SK-N-SH (cell line): ENCODE results near the gene MEIS1. TPM values are rescaled to one million over a fixed set of nuclear protein-coding genes. Genes with fewer than 3 reads are reported as not detected.

Experiments used
- CTCF ChIA-PET: fragments of 300-600, 350-600 bp; formaldehyde crosslinking; extraction: SDS; loops from one replicate; lab custom pipeline; 2021; lab: Yijun Ruan, JAX
- POLR2A ChIA-PET: fragments of 350-600 bp; sonication (Branson Sonifier 250); formaldehyde crosslinking; extraction: SDS; loops from one replicate; lab custom pipeline; 2020; ENCODE audit warnings: antibody characterized with exemption, inconsistent platforms; lab: Yijun Ruan, JAX
- DNase-seq: peaks from one replicate; pipeline ENCODE4 v3.0.0; 2012
- H2AFZ ChIP-seq: fragments of 200-600 bp; sonication (generic); 2 replicates; pipeline ENCODE4 v1.8.1; 2016; ENCODE audit warnings: antibody characterized with exemption, mild to moderate bottlenecking, low read depth
- H3F3A ChIP-seq: fragments of 200-600 bp; sonication (generic); replicated peaks from 2 replicates; pipeline ENCODE3; 2016; ENCODE audit warnings: antibody characterized with exemption, mild to moderate bottlenecking; ENCODE audit not compliant: insufficient read depth
- H3K27ac ChIP-seq, 2 experiments: fragments of 200-500 bp in 1 of 2; fragments of 200-600 bp in 1 of 2; sonication (Bioruptor generic) in 1 of 2; sonication (generic), shearing (Covaris generic) in 1 of 2; 2 replicates each; pipeline versions ENCODE4 v1.5.1 to v1.6.1; 2014 to 2016; ENCODE audit warnings: low read depth in 2 of 2, inconsistent platforms in 1 of 2, low read length in 1 of 2, mild to moderate bottlenecking in 1 of 2, mixed read lengths in 1 of 2
- H3K27me3 ChIP-seq: fragments of 200-600 bp; sonication (generic), shearing (Covaris generic); 2 replicates; pipeline ENCODE4 v1.6.1; 2016; ENCODE audit warnings: mixed run types; ENCODE audit not compliant: insufficient read depth
- H3K36me3 ChIP-seq, 2 experiments: fragments of 200-500 bp in 1 of 2; fragments of 200-600 bp in 1 of 2; sonication (Bioruptor generic) in 1 of 2; sonication (generic) in 1 of 2; replicated peaks in 1 of 2; 2 replicates each; pipeline versions ENCODE3 to v1.5.1; 2014 to 2016; ENCODE audit warnings: low read length in 1 of 2, mild to moderate bottlenecking in 1 of 2; ENCODE audit not compliant: insufficient read depth in 2 of 2, control insufficient read depth in 1 of 2
- H3K4me1 ChIP-seq, 2 experiments: fragments of 200-500 bp in 1 of 2; fragments of 200-600 bp in 1 of 2; sonication (Bioruptor generic) in 1 of 2; sonication (generic), shearing (Covaris generic) in 1 of 2; 2 replicates each; pipeline versions ENCODE4 v1.5.1 to v1.6.1; 2014 to 2016; ENCODE audit warnings: low read depth in 1 of 2, low read length in 1 of 2, mixed run types in 1 of 2; ENCODE audit not compliant: insufficient read depth in 2 of 2, control insufficient read depth in 1 of 2
- H3K4me2 ChIP-seq: fragments of 200-600 bp; sonication (generic), shearing (Covaris generic); 2 replicates; pipeline ENCODE4 v1.6.1; 2017; ENCODE audit warnings: mixed run types
- H3K4me3 ChIP-seq, 2 experiments: fragments of 200-500 bp in 1 of 2; fragments of 200-600 bp in 1 of 2; sonication (Bioruptor generic) in 1 of 2; sonication (generic), shearing (Covaris generic) in 1 of 2; 2 replicates each; pipeline versions ENCODE4 v1.5.1 to v1.8.1; 2014 to 2016; ENCODE audit warnings: low read depth in 2 of 2, inconsistent platforms in 1 of 2, low read length in 1 of 2, mild to moderate bottlenecking in 1 of 2, mixed read lengths in 1 of 2, moderate library complexity in 1 of 2
- H3K79me2 ChIP-seq: fragments of 200-600 bp; sonication (generic); 2 replicates; pipeline ENCODE4 v1.8.1; 2017; ENCODE audit warnings: mild to moderate bottlenecking; ENCODE audit not compliant: insufficient read depth
- H3K9ac ChIP-seq: fragments of 200-600 bp; sonication (generic); 2 replicates; pipeline ENCODE4 v1.6.1; 2017; ENCODE audit warnings: mixed run types
- H3K9me2 ChIP-seq: fragments of 200-600 bp; sonication (generic); 2 replicates; pipeline ENCODE4 v1.6.1; 2017; ENCODE audit warnings: mixed run types
- H3K9me3 ChIP-seq: fragments of 200-600 bp; sonication (generic); 2 replicates; pipeline ENCODE4 v1.6.1; 2017; ENCODE audit warnings: mixed run types, mild to moderate bottlenecking, moderate library complexity
- H4K20me1 ChIP-seq: fragments of 200-600 bp; sonication (generic); 2 replicates; pipeline ENCODE4 v1.6.1; 2017; ENCODE audit warnings: mild to moderate bottlenecking, mixed run types; ENCODE audit not compliant: insufficient read depth
- CTCF ChIP-seq: fragments of 200-600 bp; sonication (generic); IDR thresholded peaks from 2 replicates; pipeline ENCODE4 v1.6.1; 2017; ENCODE audit warnings: antibody characterized with exemption, mild to moderate bottlenecking, moderate library complexity
- EZH2phosphoT487 ChIP-seq: fragments of 200-600 bp; sonication (generic); IDR thresholded peaks from 2 replicates; pipeline ENCODE4 v1.6.1; 2017; ENCODE audit warnings: low read depth, mixed run types, mild to moderate bottlenecking, antibody characterized with exemption, moderate library complexity, borderline replicate concordance
- FOSL2 ChIP-seq: IDR thresholded peaks from 2 replicates; pipeline ENCODE4 v1.4.0; 2012; ENCODE audit warnings: low read depth, mild to moderate bottlenecking, moderate library complexity, borderline replicate concordance
- FOXJ3 ChIP-seq: sonication (generic); formaldehyde crosslinking; IDR thresholded peaks from 2 replicates; pipeline ENCODE4 v1.5.1; 2020; ENCODE audit warnings: mild to moderate bottlenecking, missing genetic modification reagents
- FOXM1 ChIP-seq: IDR thresholded peaks from 2 replicates; pipeline ENCODE4 v1.4.0; 2012; ENCODE audit warnings: low read depth, mild to moderate bottlenecking
- GABPA ChIP-seq: IDR thresholded peaks from 2 replicates; pipeline ENCODE4 v1.4.0; 2012; ENCODE audit warnings: low read depth, mild to moderate bottlenecking
- GATA2 ChIP-seq: sonication (generic); formaldehyde crosslinking; IDR thresholded peaks from 2 replicates; pipeline ENCODE4 v1.5.0; 2020; ENCODE audit warnings: mild to moderate bottlenecking, missing genetic modification reagents
- MAX ChIP-seq: IDR thresholded peaks from 2 replicates; pipeline ENCODE4 v1.4.0; 2012; ENCODE audit warnings: low read depth
- MEF2A ChIP-seq: IDR thresholded peaks from 2 replicates; pipeline ENCODE4 v1.4.0; 2012; ENCODE audit warnings: low read depth, borderline replicate concordance
- MXI1 ChIP-seq: IDR thresholded peaks from 2 replicates; pipeline ENCODE4 v1.6.1; 2012; ENCODE audit warnings: mild to moderate bottlenecking, low read depth, low read length, improper control_type of control experiment
- NFIC ChIP-seq: IDR thresholded peaks from 2 replicates; pipeline ENCODE4 v1.4.0; 2012; ENCODE audit warnings: borderline replicate concordance
- PBX3 ChIP-seq: IDR thresholded peaks from 2 replicates; pipeline ENCODE4; 2012
- RAD21 ChIP-seq: IDR thresholded peaks from 2 replicates; pipeline ENCODE4 v1.6.1; 2012; ENCODE audit warnings: mild to moderate bottlenecking, low read length
- RFX5 ChIP-seq: IDR thresholded peaks from 2 replicates; pipeline ENCODE4 v1.6.1; 2012; ENCODE audit warnings: mild to moderate bottlenecking, improper control_type of control experiment, low read length
- RXRA ChIP-seq: IDR thresholded peaks from 2 replicates; pipeline ENCODE4 v1.4.0; 2012; ENCODE audit warnings: low read depth, mild to moderate bottlenecking, borderline replicate concordance
- SMC3 ChIP-seq: IDR thresholded peaks from 2 replicates; pipeline ENCODE4 v1.6.1; 2012; ENCODE audit warnings: low read depth, low read length, improper control_type of control experiment
- TAF1 ChIP-seq: IDR thresholded peaks from 2 replicates; pipeline ENCODE4 v1.6.1; 2012; ENCODE audit warnings: low read depth, mild to moderate bottlenecking, low read length, moderate library complexity, borderline replicate concordance
- TEAD4 ChIP-seq: IDR thresholded peaks from 2 replicates; pipeline ENCODE4 v1.4.0; 2012; ENCODE audit warnings: mild to moderate bottlenecking, borderline replicate concordance; ENCODE audit not compliant: insufficient read depth
- WGBS: methylation state at CpG from one replicate; pipeline ENCODE4 v1.1.6; 2017; ENCODE audit warnings: low lambda C conversion rate; 5-methylcytosine and 5-hydroxymethylcytosine counted together
- polyA plus RNA-seq, 3 experiments: library from polyadenylated mRNA; depleted of rRNA; stranded (reverse); fragments of >200 nt; gene quantifications; 2 replicates each; pipeline ENCODE4 v1.2.3, GENCODE V29; 2012
- TF ChIP-seq, protein P1 (sequence below): fragments of 150-350 bp; IDR thresholded peaks from 2 replicates; pipeline ENCODE4 v1.6.1; 2016; ENCODE audit warnings: mild to moderate bottlenecking, low read depth, low read length

The MEIS1 gene
- polyA plus RNA-seq, 1 of the 3 experiments (the other 2 are of a cell fraction): 16.9 TPM

GRCh38 chr2:66528974-66529724 is 94.2 kb downstream of the MEIS1 start:
- no peaks in the 10 kb centered on the region for H3K9me2 ChIP-seq
- WGBS: 84% methylated on average over 1 of the region's 1 CpG
- H4K20me1 ChIP-seq: no peaks in the 10 kb centered on the region; the same call in 1 of the 2 replicates
- no peak overlapping the region for H3K4me3 ChIP-seq
- TF ChIP-seq NFIC: no peak
- TF ChIP-seq RFX5: no peak
- no peak for TF ChIP-seq EZH2phosphoT487
- TF ChIP-seq TAF1: no peak
- TF ChIP-seq TEAD4: no peak
- no peak for TF ChIP-seq SMC3
- TF ChIP-seq, all 33 proteins: peak for 0
- ChIA-PET CTCF (no interaction called here), POLR2A (no interaction called here)
- Histone ChIP-seq H3K4me1 (peaks cover 0 to 14% of the 10 kb centered on the region in 2 experiments; a peak in 3 of 4 replicates), H2AFZ (no peak overlapping the region), H3K9me3 (no peaks in the 10 kb centered on the region), H3K79me2 (0 out of 2 replicates have a peak, but pooled peaks cover under 1% of the 10 kb centered on the region), H3K27ac (no peak overlapping the region), H3K4me2 (no peak overlapping the region), H3F3A (peaks cover 3% of the 10 kb centered on the region), H3K9ac (no peak overlapping the region), H3K36me3 (peaks cover 15 to 39% of the 10 kb centered on the region in 2 experiments), H3K27me3 (no peaks in the 10 kb centered on the region)
- DNase-seq: no peak

GRCh38 chr2:66530651-66531050 is 95.7 kb downstream of the MEIS1 start:
- Histone ChIP-seq H3K27me3 (no peaks in the 10 kb centered on the region), H3K4me3 (no peak overlapping the region), H4K20me1 (no peaks in the 10 kb centered on the region; the same call in 1 of the 2 replicates), H3K79me2 (no peaks in the 10 kb centered on the region), H3K27ac (no peak overlapping the region; a peak in 1 of 4 replicates), H3K9ac (no peak overlapping the region), H3K4me2 (no peak overlapping the region), H3K36me3 (peaks cover 15 to 38% of the 10 kb centered on the region in 2 experiments), H3F3A (peaks cover 3% of the 10 kb centered on the region), H3K9me3 (no peaks in the 10 kb centered on the region), H3K4me1 (peaks cover 9 to 15% of the 10 kb centered on the region in 2 experiments; a peak in 3 of 4 replicates), H2AFZ (no peak overlapping the region), H3K9me2 (no peaks in the 10 kb centered on the region)
- TF ChIP-seq RXRA (no peak), MXI1 (no peak), GABPA (no peak), CTCF (no peak), RFX5 (no peak), MEF2A (no peak), GATA2 (CRISPR knock-in tag) (no peak), RAD21 (no peak), EZH2phosphoT487 (no peak), PBX3 (no peak), FOSL2 (no peak), FOXM1 (no peak), FOXJ3 (CRISPR knock-in tag) (no peak), MAX (no peak), TAF1 (no peak)
- TF ChIP-seq, protein P1, sequence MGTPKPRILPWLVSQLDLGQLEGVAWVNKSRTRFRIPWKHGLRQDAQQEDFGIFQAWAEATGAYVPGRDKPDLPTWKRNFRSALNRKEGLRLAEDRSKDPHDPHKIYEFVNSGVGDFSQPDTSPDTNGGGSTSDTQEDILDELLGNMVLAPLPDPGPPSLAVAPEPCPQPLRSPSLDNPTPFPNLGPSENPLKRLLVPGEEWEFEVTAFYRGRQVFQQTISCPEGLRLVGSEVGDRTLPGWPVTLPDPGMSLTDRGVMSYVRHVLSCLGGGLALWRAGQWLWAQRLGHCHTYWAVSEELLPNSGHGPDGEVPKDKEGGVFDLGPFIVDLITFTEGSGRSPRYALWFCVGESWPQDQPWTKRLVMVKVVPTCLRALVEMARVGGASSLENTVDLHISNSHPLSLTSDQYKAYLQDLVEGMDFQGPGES: no peak
- no peak for DNase-seq
- WGBS: 96% methylated on average over 3 of the region's 3 CpGs
- ChIA-PET CTCF (no interaction called here), POLR2A (no interaction called here)
